BLaER1 treated with 17β-estradiol and CSF1 and Interleukin-3, amounts not matched to agents 10 nM and 100 nM (cell line): ENCODE measurements around the gene NTRK3.

Source experiments
- H3K27ac ChIP-seq, 11 experiments: shearing (Covaris generic); formaldehyde crosslinking; 2 replicates each; pipeline ENCODE4 v1.8.1; 2022
- H3K27me3 ChIP-seq, 11 experiments: shearing (Covaris generic); formaldehyde crosslinking; 2 replicates each; pipeline ENCODE4 v1.8.1; 2022
- H3K36me3 ChIP-seq, 11 experiments: shearing (Covaris generic); formaldehyde crosslinking; 2 replicates each; pipeline ENCODE4 v1.8.1; 2022
- H3K4me1 ChIP-seq, 10 experiments: shearing (Covaris generic); formaldehyde crosslinking; 2 replicates each; pipeline ENCODE4 v1.8.1; 2022
- H3K4me2 ChIP-seq, 11 experiments: shearing (Covaris generic); formaldehyde crosslinking; 2 replicates each; pipeline ENCODE4 v1.8.1; 2022
- H3K4me3 ChIP-seq, 10 experiments: shearing (Covaris generic); formaldehyde crosslinking; 2 replicates each; pipeline ENCODE4 v1.8.1; 2022
- H3K9ac ChIP-seq, 11 experiments: shearing (Covaris generic); formaldehyde crosslinking; 2 replicates each; pipeline ENCODE4 v1.8.1; 2022
- H3K9me3 ChIP-seq, 11 experiments: shearing (Covaris generic); formaldehyde crosslinking; replicated peaks in 1 of 11; 2 replicates each; pipeline ENCODE4 v1.8.1; 2022
- H4K20me1 ChIP-seq, 11 experiments: shearing (Covaris generic); formaldehyde crosslinking; 2 replicates each; pipeline ENCODE4 v1.8.1; 2022
- Cebpa-rat ChIP-seq, 11 experiments: shearing (Covaris generic); IDR thresholded peaks; 2 replicates each; pipeline ENCODE4 v1.8.1; 2022

The NTRK3 gene

DNA sequence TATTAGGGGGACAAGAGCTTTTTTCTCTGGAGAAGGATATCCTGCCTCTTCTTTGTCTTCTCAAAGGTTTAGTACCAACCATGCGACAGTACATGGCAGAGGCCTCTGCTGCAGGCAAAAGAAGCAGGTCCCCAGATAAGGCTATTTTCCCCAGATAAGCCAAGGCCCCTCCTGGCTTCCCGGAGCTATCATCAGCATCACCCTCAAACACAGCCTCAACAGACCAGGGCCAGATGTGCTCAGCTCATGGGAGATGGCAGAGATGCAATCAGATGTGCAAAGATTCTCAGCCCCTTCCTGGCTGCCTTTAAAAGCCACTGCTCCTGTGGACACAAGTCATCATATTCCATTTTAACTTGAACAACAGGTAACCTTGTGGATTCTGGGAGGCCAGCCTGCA is 49.0 kb downstream of the NTRK3 start:
- Histone ChIP-seq H3K36me3 (no peaks in the 10 kb centered on the region), H3K27me3 (no peaks in the 10 kb centered on the region), H3K9ac (no peak overlapping the region), H3K4me1 (no peaks in the 10 kb centered on the region), H4K20me1 (no peaks in the 10 kb centered on the region), H3K4me3 (no peak overlapping the region), H3K4me2 (no peak overlapping the region), H3K9me3 (0 out of 22 replicates have a peak, but pooled peaks cover 0 to 7% (median 0%) of the 10 kb centered on the region in 11 experiments), H3K27ac (no peak overlapping the region)
- TF ChIP-seq Cebpa-rat (IDR thresholded peaks at IDR 0.05) = no peak

DNA sequence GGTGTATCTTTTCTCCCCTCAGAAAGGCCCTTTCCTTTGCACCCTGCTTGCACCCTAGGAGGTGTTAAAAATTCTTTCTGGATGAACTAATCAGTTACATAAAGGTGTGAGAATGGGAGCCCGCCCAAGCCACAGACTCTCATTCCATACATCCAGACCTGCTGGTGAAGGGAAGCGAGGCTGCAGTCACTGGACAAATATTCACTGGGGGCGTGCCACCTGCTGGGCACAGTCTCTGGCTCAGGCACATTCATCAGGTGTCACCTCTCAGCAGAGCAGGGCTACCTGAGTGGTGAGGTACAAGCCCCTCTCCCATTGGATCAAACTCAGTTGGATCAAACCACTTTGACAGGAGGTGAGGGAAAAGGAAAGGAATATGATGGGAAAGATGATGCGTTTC is 52.0 kb downstream of the NTRK3 start:
- H3K4me2 ChIP-seq = no peak overlapping the region
- H3K4me3 ChIP-seq = no peak overlapping the region
- H3K9ac ChIP-seq = no peak overlapping the region
- H3K9me3 ChIP-seq = peaks cover 0 to 26% (median 7%) of the 10 kb centered on the region in 11 experiments; a peak in 11 of 22 replicates
- no peaks in the 10 kb centered on the region for H3K27me3 ChIP-seq
- no peak for TF ChIP-seq Cebpa-rat (IDR thresholded peaks at IDR 0.05)
- no peaks in the 10 kb centered on the region for H3K36me3 ChIP-seq
- no peak overlapping the region for H3K27ac ChIP-seq
- no peaks in the 10 kb centered on the region for H4K20me1 ChIP-seq
- H3K4me1 ChIP-seq = no peaks in the 10 kb centered on the region

DNA sequence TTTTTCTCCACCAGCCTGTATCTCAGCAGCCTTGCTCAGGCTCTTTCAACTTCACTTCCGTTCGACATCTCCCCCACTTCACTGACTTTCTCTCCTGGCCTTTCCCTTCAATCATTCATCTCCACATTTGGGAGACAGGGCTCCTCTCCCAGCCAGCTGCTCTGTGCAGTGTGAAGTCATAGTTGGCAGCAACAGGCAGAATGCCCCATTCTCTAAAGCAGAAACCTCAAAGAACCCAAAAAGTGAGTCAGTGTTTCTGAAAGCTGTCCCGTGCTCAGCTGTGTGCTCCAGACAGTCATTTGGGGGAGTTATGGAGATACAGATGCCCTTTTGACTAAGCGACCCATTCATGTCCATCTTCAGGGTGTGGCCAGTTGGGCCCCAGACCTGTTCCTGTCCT is 54.3 kb downstream of the NTRK3 start:
- H3K4me3 ChIP-seq = no peak overlapping the region
- no peaks in the 10 kb centered on the region for H4K20me1 ChIP-seq
- H3K27ac ChIP-seq = no peak overlapping the region
- no peak for TF ChIP-seq Cebpa-rat (IDR thresholded peaks at IDR 0.05)
- no peaks in the 10 kb centered on the region for H3K27me3 ChIP-seq
- H3K9me3 ChIP-seq = peaks cover 0 to 29% (median 7%) of the 10 kb centered on the region in 11 experiments; a peak in 11 of 22 replicates
- H3K4me2 ChIP-seq = no peak overlapping the region
- H3K36me3 ChIP-seq = no peaks in the 10 kb centered on the region
- H3K9ac ChIP-seq = no peak overlapping the region
- H3K4me1 ChIP-seq = no peaks in the 10 kb centered on the region

DNA sequence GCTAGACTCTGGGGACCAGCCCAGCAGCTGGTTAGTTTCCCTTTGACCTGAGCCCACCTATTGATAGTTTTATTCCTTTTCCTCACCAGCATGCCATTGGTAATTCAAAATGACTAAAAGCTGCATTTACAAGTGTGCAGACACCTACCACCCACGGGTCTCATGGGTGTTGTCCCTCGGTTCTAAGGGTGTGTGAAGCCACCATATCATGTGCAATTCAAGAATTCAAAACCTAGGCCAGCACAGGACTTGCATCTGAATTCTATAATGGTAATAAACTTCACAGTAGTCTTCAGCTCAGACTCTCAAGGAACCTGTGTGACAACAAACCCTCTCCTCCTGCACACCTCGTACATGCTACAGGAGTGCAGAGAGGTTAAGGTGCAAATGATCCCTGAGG is 55.3 kb downstream of the NTRK3 start:
- no peaks in the 10 kb centered on the region for H3K27me3 ChIP-seq
- peaks cover 0 to 29% (median 7%) of the 10 kb centered on the region in 11 experiments; a peak in 11 of 22 replicates for H3K9me3 ChIP-seq
- H3K4me2 ChIP-seq = no peak overlapping the region
- no peaks in the 10 kb centered on the region for H4K20me1 ChIP-seq
- no peak overlapping the region for H3K9ac ChIP-seq
- H3K4me1 ChIP-seq = no peaks in the 10 kb centered on the region
- H3K4me3 ChIP-seq = no peak overlapping the region
- TF ChIP-seq Cebpa-rat (IDR thresholded peaks at IDR 0.05) = no peak
- no peak overlapping the region for H3K27ac ChIP-seq
- no peaks in the 10 kb centered on the region for H3K36me3 ChIP-seq

DNA sequence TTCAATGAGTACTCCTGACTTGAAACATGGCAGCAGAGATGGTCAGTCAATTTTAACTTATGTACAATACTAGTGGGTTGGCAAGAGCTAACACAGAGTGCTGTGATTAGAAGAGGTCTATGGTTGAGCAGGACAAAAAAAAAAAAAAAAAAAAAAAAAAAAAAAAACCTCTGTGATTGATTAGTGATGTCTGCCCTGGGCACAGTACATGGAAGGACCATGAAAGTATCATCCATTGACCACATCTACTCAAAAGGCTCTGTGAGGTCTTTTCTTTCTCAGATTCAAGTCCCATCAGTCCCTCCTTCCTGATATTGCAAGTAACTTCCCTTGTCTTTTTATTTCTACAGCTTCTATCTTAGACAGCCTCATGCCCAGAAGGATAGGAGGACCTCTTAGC is 59.6 kb downstream of the NTRK3 start:
- Histone ChIP-seq H3K4me2 (no peak overlapping the region), H4K20me1 (no peaks in the 10 kb centered on the region), H3K9ac (no peak overlapping the region), H3K36me3 (no peaks in the 10 kb centered on the region), H3K27ac (no peak overlapping the region), H3K27me3 (no peaks in the 10 kb centered on the region), H3K4me3 (no peak overlapping the region), H3K9me3 (peaks cover 0 to 29% (median 7%) of the 10 kb centered on the region in 11 experiments; a peak in 11 of 22 replicates), H3K4me1 (peaks cover 0 to 7% (median 4%) of the 10 kb centered on the region in 10 experiments; a peak in 16 of 20 replicates)
- no peak for TF ChIP-seq Cebpa-rat (IDR thresholded peaks at IDR 0.05)

DNA sequence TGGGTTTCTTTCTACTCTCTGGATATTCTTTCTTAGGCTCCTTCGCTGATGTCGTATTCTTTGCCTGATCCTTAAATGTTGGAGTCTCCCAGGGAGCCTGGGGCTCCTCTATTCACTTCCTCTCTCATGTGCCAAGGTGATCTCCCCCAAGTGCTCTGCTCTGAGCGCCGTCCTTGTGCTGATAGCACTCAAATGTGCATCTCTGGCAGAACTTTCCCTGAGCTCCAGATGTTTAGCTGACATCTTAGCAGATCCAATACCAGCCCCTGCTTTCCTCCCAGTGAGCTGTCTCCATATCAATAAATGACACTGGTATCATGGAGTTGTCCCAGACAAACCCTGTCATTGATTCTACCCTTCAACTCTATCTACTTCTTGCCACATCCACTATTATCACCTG is 62.4 kb downstream of the NTRK3 start:
- Histone ChIP-seq H3K27me3 (no peaks in the 10 kb centered on the region), H3K9ac (no peak overlapping the region), H3K4me2 (no peak overlapping the region), H3K9me3 (peaks cover 0 to 1% (median 0%) of the 10 kb centered on the region in 11 experiments; a peak in 1 of 22 replicates), H3K4me3 (no peak overlapping the region), H3K36me3 (no peaks in the 10 kb centered on the region), H4K20me1 (no peaks in the 10 kb centered on the region), H3K4me1 (peaks cover 7 to 25% (median 17%) of the 10 kb centered on the region in 10 experiments; a peak in 18 of 20 replicates), H3K27ac (no peak overlapping the region)
- no peak for TF ChIP-seq Cebpa-rat (IDR thresholded peaks at IDR 0.05)

DNA sequence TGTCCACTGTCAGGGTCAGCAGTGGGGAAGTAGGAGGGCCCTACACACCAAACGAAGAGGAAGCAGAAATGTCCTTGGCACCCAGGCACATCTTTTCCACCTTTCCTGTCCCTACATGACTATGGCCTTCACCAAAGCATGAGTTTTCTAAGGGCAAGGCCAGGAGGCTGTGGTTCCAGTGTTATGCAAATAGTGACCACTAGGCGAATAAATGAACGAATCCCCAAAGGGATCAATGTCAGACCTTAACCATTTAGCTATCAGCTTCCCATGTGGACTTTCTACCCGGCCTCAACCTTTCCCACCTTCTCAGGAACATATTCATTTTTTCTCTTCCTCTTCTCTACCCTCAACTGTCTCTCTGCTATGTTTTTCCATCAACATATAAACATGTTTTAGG is 63.1 kb downstream of the NTRK3 start:
- Histone ChIP-seq H3K4me1 (peaks cover 7 to 29% (median 22%) of the 10 kb centered on the region in 10 experiments; a peak in 18 of 20 replicates), H3K27me3 (no peaks in the 10 kb centered on the region), H3K9ac (no peak overlapping the region), H3K4me3 (no peak overlapping the region), H3K4me2 (no peak overlapping the region), H3K27ac (no peak overlapping the region), H3K9me3 (no peaks in the 10 kb centered on the region), H4K20me1 (no peaks in the 10 kb centered on the region), H3K36me3 (no peaks in the 10 kb centered on the region)
- no peak for TF ChIP-seq Cebpa-rat (IDR thresholded peaks at IDR 0.05)

DNA sequence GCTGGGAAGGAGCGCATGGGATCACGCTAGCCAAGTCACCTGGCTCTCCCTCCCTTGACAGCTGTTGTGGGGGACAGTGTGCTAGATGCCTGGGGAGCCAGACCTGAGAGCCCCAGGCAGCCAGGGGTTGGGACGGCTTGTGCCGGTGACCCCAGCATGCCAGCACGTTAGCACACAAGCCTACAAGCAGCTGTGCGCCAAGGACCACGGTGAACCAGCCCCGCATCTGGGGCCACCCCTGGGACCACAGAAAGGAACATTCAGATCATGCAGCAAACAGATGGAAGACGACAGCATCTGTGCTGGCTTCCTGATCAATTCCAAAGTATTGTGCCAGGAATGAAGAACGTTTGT is 64.8 kb downstream of the NTRK3 start:
- Histone ChIP-seq H3K9me3 (no peaks in the 10 kb centered on the region), H3K4me3 (no peak overlapping the region), H4K20me1 (no peaks in the 10 kb centered on the region), H3K9ac (no peak overlapping the region), H3K4me2 (peak overlapping the region in 10 of 11 experiments; percentile 8 to 75 (median 56); a peak in 16 of 22 replicates), H3K27me3 (no peaks in the 10 kb centered on the region), H3K4me1 (peaks cover 7 to 46% (median 38%) of the 10 kb centered on the region in 10 experiments; a peak in 18 of 20 replicates), H3K27ac (no peak overlapping the region), H3K36me3 (no peaks in the 10 kb centered on the region)
- no peak for TF ChIP-seq Cebpa-rat (IDR thresholded peaks at IDR 0.05)

DNA sequence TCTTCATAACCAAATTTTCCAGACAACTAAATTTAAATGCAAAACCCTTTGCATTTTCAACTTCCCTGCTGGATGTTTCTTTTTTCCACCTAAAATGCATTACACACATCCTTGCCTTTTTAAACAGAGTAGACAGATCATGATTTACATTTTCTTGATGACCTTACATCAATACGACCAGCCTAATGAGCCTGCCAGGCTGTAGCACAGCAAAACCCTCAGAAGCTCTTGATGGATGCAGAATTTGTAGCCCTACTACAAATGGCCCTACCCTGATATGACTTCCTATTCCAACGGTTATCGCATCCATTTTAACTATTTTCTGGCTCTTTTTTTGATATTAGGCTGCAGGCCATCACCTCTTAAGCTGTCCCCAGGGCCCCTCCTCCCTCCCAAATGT is 66.3 kb downstream of the NTRK3 start:
- peaks cover 7 to 50% (median 42%) of the 10 kb centered on the region in 10 experiments; a peak in 18 of 20 replicates for H3K4me1 ChIP-seq
- H3K36me3 ChIP-seq = no peaks in the 10 kb centered on the region
- no peak overlapping the region for H3K4me3 ChIP-seq

DNA sequence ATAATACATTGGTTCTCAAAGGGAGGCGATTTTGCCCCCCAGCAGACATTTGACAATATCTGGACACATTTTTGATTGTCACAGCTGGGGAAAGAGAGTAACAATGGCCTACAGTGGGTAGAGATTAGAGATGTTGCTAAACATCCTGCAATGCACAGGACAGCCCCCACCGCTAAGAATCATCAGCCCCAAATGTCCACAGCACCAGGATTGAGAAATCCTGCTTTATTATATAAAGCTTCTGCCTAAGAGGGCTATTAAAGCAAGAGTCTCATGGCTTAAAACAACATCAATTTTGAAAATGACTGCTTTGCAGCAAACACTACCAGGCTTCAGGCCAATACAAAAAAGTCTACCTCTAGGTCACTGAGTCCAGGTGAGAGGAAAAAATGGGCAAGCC is 68.2 kb downstream of the NTRK3 start:
- peaks cover 7 to 50% (median 42%) of the 10 kb centered on the region in 10 experiments; a peak in 18 of 20 replicates for H3K4me1 ChIP-seq
- H3K4me3 ChIP-seq = no peak overlapping the region
- no peak for TF ChIP-seq Cebpa-rat (IDR thresholded peaks at IDR 0.05)
- H3K27ac ChIP-seq = no peak overlapping the region
- no peaks in the 10 kb centered on the region for H3K9me3 ChIP-seq
- H3K4me2 ChIP-seq = peak overlapping the region in 9 of 11 experiments; percentile 12 to 74 (median 63); a peak in 17 of 22 replicates
- no peaks in the 10 kb centered on the region for H3K27me3 ChIP-seq
- no peaks in the 10 kb centered on the region for H3K36me3 ChIP-seq
- H4K20me1 ChIP-seq = no peaks in the 10 kb centered on the region
- 0 out of 22 replicates have a peak overlapping the region, but pooled peaks of 1 of the 11 experiments have one; percentile 19 for H3K9ac ChIP-seq

More for the DNA sequence above, 66.3 kb downstream of the NTRK3 start:
- Histone ChIP-seq H4K20me1 (no peaks in the 10 kb centered on the region), H3K9ac (no peak overlapping the region), H3K4me2 (peak overlapping the region in 1 of 11 experiments; percentile 66; a peak in 1 of 22 replicates), H3K9me3 (no peaks in the 10 kb centered on the region), H3K27ac (no peak overlapping the region), H3K27me3 (no peaks in the 10 kb centered on the region)
- TF ChIP-seq Cebpa-rat (IDR thresholded peaks at IDR 0.05) = no peak
